ENCODE results near the gene UBQLN3.
A peak's percentile ranks its signal among the peaks of the same experiment; 100 is the strongest.

The UBQLN3 gene

DNA sequence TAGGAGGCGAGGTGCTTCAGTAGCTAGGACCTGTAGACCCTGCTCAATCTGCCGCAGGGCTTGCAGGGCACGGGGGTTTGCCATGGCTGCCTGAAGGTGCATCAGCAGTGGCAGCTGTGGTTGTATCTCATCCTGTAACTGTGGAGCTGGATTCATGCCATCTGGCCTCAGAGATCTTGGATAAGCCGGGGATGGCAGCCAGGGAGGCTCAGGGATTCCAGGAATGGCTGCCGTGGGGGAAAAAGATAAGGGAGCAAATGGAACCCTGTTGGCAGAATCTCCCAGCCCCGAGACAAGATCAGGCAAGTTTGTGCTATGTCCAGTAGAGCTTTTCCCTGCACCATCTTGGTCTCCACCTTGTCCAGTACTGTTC, 1.8 kb downstream of the UBQLN3 start:
- in situ Hi-C loops (cut with MboI; ENCODE audit: low pct_unique_long_range_greater_than_20kb, low sequenced_read_pairs), result no loop called here
- no peak for DNase-seq

GRCh38 chr11:5507177-5507932, 2.4 kb downstream of the UBQLN3 start:
- in situ Hi-C loops (cut with MboI; ENCODE audit: low pct_unique_long_range_greater_than_20kb, low sequenced_read_pairs), result no loop called here

DNA sequence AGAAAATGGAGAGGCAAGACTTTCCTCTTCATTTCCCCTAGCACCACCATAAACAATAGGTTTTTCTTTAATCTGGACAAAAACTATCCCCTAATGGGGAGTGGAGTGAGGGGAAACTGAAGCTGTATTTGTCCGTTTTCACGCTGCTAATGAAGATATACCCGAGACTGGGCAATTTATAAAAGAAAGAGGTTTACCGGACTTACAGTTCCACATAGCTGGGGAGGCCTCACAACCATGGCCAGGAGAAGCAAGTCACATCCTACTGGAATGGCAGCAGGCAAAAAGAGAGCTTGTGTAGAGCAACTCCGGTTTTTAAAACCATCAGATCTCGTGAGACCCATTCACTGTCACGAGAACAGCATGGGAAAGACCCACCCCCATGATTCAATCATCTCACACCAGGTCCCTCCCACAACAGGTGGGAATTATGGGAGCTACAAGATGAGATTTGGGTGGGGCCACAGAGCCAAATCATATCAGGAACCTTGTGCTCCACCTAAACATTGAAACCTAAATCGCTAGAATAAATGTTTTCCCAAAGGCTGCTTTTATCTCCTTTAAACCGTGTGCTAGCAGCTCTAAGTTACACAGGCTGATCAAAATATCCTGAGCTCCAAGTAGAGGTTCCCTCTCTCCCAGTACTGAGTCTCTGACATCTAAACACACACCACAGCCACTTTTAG, 4.3 kb downstream of the UBQLN3 start:
- no peak for DNase-seq
- in situ Hi-C loops (cut with MboI; ENCODE audit: low pct_unique_long_range_greater_than_20kb, low sequenced_read_pairs), result no loop called here

More at GRCh38 chr11:5507177-5507932, 2.4 kb downstream of the UBQLN3 start:
- no peak for DNase-seq

DNA sequence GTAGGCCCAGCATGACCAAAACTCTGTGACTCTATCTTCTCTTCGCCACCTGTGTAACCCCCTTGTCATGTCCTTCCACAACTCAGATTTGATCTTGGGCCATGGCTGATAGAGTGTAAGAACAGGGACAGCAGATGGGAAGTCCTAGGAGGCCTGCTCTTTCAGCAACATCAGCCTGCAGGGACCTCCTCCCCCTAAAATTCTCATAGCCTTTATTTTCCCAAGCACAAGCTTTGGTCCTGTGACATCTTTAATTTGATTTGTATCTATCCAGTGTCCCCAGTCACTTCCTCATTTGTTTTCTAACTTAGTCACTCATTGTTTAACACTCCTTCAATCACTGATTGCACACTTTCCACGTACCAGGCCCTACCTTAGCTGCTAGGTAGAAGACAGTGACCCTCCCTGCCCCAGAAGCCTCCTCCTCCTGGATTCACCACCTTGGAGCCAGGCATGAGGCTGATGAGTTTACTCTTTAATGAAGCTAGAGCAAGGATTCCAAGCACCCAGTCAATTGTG, 5.3 kb downstream of the UBQLN3 start:
- in situ Hi-C loops (cut with MboI; ENCODE audit: low pct_unique_long_range_greater_than_20kb, low sequenced_read_pairs), result no loop called here
- no peak for DNase-seq

DNA sequence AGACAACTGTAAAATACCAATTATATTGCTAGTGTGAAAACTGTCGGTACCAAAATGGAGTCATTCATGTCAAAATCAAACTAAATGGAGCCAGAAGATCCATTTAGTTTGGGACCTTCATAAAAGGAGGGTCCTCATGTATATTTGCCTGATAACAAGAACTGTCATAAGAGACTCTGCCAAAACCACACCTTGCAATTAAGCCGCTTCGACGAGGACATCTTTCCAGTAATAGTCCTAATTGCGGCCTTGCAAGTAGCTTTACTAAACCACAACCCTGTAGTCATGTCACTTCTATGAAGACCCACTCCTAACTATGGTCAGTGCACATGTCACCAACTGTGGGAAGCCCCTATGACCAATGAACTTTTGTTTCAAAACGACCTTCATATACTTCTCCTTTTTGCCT, 9.4 kb downstream of the UBQLN3 start:
- in situ Hi-C loops (cut with MboI; ENCODE audit: low pct_unique_long_range_greater_than_20kb, low sequenced_read_pairs), result no loop called here
- no peak for DNase-seq

DNA sequence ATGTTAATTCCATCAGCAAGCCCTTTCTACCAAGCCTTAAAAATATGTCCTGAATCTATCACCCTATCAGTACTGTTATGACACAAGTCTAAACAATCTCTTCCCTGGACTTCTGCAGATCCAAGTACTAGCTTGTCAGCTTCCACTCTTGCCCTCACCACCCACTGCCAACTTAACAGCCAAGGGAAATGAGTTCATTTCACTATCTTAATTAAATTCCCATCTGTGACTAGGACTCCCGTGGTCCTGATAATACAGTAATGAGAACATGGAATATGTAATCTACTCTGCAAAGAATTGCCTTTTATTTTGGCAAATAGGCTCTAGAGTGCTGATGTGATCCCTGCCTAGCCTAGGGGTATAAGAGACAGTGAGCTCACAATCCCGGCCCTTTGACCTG, 10.1 kb downstream of the UBQLN3 start:
- in situ Hi-C loops (cut with MboI; ENCODE audit: low pct_unique_long_range_greater_than_20kb, low sequenced_read_pairs), result no loop called here
- no peak for DNase-seq

DNA sequence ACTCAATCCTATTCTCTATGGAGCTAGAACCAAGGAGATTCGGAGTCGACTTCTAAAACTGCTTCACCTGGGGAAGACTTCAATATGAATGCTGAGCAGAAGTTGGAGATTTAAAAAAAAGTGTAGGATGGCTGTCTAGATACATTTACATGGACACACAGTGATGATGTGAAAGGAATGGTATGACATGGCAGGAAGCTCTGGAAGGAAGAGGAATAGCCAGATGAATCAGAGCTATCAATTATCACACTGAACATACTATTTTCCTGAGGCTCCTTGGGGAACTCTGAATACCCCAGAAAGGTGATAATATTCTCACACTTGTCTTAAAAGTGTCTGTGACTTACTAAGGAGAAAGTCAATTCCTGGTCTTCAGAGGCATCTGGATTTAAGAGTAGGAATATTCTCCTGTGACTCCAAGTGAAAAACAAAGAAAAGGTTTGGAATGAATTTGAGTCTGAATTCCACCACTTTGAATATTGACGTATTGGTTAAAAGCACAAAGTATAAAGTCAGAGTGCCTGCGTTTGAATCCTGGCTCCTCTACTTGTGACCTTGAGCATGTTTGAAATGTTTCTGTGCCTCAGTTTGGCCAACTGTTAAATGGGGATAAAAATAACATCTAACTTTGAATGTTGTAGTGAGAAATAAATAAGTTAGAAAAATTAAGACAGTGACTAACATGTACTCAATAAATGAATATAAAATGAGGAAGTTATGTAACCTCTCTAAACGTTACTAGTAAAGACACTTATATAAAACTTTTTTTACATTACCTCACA, 20.0 kb downstream of the UBQLN3 start:
- no peak for DNase-seq

GRCh38 chr11:5488798-5489399, 20.9 kb downstream of the UBQLN3 start:
- in situ Hi-C loops (cut with MboI; ENCODE audit: low pct_unique_long_range_greater_than_20kb, low sequenced_read_pairs), result no loop called here
- no peak for DNase-seq

More for the DNA sequence above, 20.0 kb downstream of the UBQLN3 start:
- in situ Hi-C loops (cut with MboI; ENCODE audit: low pct_unique_long_range_greater_than_20kb, low sequenced_read_pairs), result no loop called here

DNA sequence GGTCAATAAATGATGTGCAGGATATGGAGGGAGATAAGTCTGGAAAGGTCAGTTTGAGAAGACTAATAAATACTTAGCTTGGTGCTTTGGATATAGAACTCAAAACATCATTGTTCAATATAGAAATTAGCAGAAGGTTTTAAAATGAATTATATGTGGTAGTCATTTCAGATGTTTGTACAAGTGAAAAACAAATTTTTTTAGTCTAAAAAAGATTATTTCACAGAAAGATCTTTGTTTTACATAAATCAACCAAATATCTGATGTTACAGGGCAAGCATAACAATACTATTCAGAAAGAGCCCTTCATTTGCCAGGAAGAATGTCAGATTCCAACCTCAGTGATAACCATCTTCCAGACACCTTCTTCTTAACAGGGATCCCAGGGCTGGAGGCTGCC, 21.4 kb downstream of the UBQLN3 start, which contains the start of gene OR52D1:
Gene OR52D1 (plus strand): TSS at position 301 of the 400 bp plus-strand sequence. CDS start 22 bp downstream, at position 323.
- in situ Hi-C loops (cut with MboI; ENCODE audit: low pct_unique_long_range_greater_than_20kb, low sequenced_read_pairs), result no loop called here

GRCh38 chr11:5486421-5486820, 23.3 kb downstream of the UBQLN3 start:
- no peak for DNase-seq
- in situ Hi-C loops (cut with MboI; ENCODE audit: low pct_unique_long_range_greater_than_20kb, low sequenced_read_pairs), result no loop called here

More for the DNA sequence above, 21.4 kb downstream of the UBQLN3 start, which contains the start of gene OR52D1:
- no peak for DNase-seq

- no peak for DNase-seq
- in situ Hi-C loops (cut with MboI; ENCODE audit: low pct_unique_long_range_greater_than_20kb, low sequenced_read_pairs), result no loop called here
Observed at GRCh38 chr11:5486003-5486402, 23.8 kb downstream of the UBQLN3 start.

DNA sequence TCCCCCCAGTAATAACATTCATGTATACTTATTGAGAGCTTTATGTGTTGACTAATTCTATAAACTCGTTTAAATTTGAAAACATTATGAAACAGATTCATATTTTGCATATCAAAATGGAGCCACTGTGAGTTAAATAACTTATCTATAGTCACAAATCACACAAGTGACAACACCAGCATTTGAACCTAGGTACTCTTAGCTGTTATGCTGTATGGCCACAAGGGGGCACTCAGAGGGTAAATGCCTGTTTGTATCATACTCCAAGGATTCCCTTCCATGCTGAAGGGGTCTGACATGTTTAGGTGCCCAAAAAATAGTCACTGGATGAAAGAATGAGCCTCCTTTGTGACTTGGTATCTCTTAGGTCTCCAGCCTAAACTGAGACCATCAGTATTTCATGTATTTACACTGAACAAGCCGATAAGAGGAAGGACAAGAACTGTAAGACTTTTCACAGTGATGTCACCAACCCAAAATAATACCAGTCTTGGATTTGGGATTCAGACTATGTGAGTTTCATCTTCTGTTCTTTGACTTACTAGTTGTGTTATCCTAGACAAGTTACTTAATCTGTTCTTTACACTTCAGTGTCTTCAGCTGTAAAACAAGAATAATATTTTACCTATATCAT, 33.5 kb downstream of the UBQLN3 start:
- DNase-seq, result peak; percentile 38
- in situ Hi-C loops (cut with MboI; ENCODE audit: low pct_unique_long_range_greater_than_20kb, low sequenced_read_pairs), result no loop called here

GRCh38 chr11:5473921-5474320, 35.8 kb downstream of the UBQLN3 start:
- in situ Hi-C loops (cut with MboI; ENCODE audit: low pct_unique_long_range_greater_than_20kb, low sequenced_read_pairs), result no loop called here

DNA sequence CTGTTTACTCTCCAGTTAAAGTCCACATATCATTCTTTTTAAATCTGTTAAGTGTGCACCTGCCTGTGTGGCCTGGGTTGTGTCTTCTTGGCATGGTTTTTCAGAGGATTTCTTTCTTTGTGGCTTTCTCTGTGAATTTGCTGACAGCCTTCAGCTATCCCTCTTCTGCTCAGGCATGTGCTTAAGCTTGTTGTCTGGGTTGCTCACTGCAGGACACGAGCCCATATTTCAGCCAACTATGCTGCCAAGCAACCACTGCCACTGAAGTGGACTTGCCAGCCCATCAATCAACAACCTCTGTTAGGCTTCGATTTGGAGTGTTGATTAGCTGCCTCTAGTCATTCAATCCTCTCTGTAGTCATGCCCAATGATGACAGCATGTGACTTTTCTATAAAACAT, 42.2 kb downstream of the UBQLN3 start:
- DNase-seq, result no peak
- in situ Hi-C loops (cut with MboI; ENCODE audit: low pct_unique_long_range_greater_than_20kb, low sequenced_read_pairs), result no loop called here

More at GRCh38 chr11:5473921-5474320, 35.8 kb downstream of the UBQLN3 start:
- no peak for DNase-seq

GRCh38 chr11:5460983-5461621, 48.7 kb downstream of the UBQLN3 start:
- no peak for DNase-seq

More at GRCh38 chr11:5460983-5461621, 48.7 kb downstream of the UBQLN3 start:
- in situ Hi-C loops (cut with MboI; ENCODE audit: low pct_unique_long_range_greater_than_20kb, low sequenced_read_pairs), result no loop called here

All from KBM-7 (cell line).